GM12873 (cell line): ENCODE data around the gene GIMAP1.

ENCODE experiments used
- CTCF ChIP-seq: IDR thresholded peaks from 2 replicates; pipeline ENCODE4 v1.5.1; 2012; ENCODE audit warnings: low read depth, mild to moderate bottlenecking, moderate library complexity, low read length, control low read depth; ENCODE audit not compliant: insufficient read depth; ENCODE audit errors: missing control alignments

The GIMAP1 gene

GRCh38 chr7:150731916-150732315 is 15.5 kb downstream of the GIMAP1 start:
- TF ChIP-seq CTCF = no peak

- no peak for TF ChIP-seq CTCF
These were observed 16.5 kb downstream of the GIMAP1 start for GRCh38 chr7:150732786-150733481.

- TF ChIP-seq CTCF = no peak
These were observed 17.2 kb downstream of the GIMAP1 start for GRCh38 chr7:150733482-150734095.

- TF ChIP-seq CTCF = no peak
These were observed 17.8 kb downstream of the GIMAP1 start for GRCh38 chr7:150734254-150734653.

GRCh38 chr7:150735596-150736358 is 19.4 kb downstream of the GIMAP1 start:
- no peak for TF ChIP-seq CTCF

GRCh38 chr7:150736864-150737263 is 20.5 kb downstream of the GIMAP1 start:
- no peak for TF ChIP-seq CTCF
